Parathyroid adenoma (tissue), 2 donors: ENCODE measurements around the gene ZBTB20.
A peak's percentile ranks its signal among the peaks of the same experiment; 100 is the strongest.

Experiments
- H2AFZ ChIP-seq: fragments of 300-600 bp; sonication (generic); one replicate; pipeline ENCODE4 v1.7.0; 2017; ENCODE audit warnings: antibody characterized with exemption, mild to moderate bottlenecking
- H3K27ac ChIP-seq: fragments of 300-600 bp; sonication (generic); one replicate; pipeline ENCODE4 v1.7.0; 2017
- H3K27me3 ChIP-seq: fragments of 300-600 bp; sonication (generic); one replicate; pipeline ENCODE4 v1.7.0; 2017; ENCODE audit warnings: low read length; ENCODE audit not compliant: control insufficient read depth, insufficient read depth
- H3K36me3 ChIP-seq: fragments of 300-600 bp; sonication (generic); one replicate; pipeline ENCODE4 v1.7.0; 2017; ENCODE audit warnings: low read length; ENCODE audit not compliant: control insufficient read depth, insufficient read depth
- H3K4me1 ChIP-seq: fragments of 300-600 bp; sonication (generic); one replicate; pipeline ENCODE4 v1.7.0; 2017; ENCODE audit warnings: control low read depth
- H3K4me2 ChIP-seq: fragments of 300-600 bp; sonication (generic); one replicate; pipeline ENCODE4 v1.7.0; 2017; ENCODE audit warnings: low read length
- H3K4me3 ChIP-seq: fragments of 300-600 bp; sonication (generic); one replicate; pipeline ENCODE4 v1.7.0; 2017; ENCODE audit warnings: low read depth, low read length
- H3K79me2 ChIP-seq: fragments of 300-600 bp; sonication (generic); one replicate; pipeline ENCODE4 v1.7.0; 2017; ENCODE audit warnings: control low read depth
- H3K9ac ChIP-seq: fragments of 300-600 bp; sonication (generic); one replicate; pipeline ENCODE4 v1.7.0; 2017; ENCODE audit warnings: mild to moderate bottlenecking
- H3K9me3 ChIP-seq: fragments of 300-600 bp; sonication (generic); one replicate; pipeline ENCODE4 v1.7.0; 2017; ENCODE audit warnings: low read length; ENCODE audit not compliant: control insufficient read depth
- TF ChIP-seq, protein P1 (sequence below): fragments of 300-600 bp; sonication (generic); IDR thresholded peaks from one replicate; pipeline ENCODE4 v1.7.0; 2017; ENCODE audit warnings: antibody characterized with exemption, mild to moderate bottlenecking
- donor health status: primary hyperparathyroidism.

Gene ZBTB20

GRCh38 chr3:115071166-115071565, 75.9 kb downstream of the ZBTB20 start:
- H3K27me3 ChIP-seq = no peaks in the 10 kb centered on the region
- no peak overlapping the region for H3K9ac ChIP-seq
- TF ChIP-seq, protein P1, sequence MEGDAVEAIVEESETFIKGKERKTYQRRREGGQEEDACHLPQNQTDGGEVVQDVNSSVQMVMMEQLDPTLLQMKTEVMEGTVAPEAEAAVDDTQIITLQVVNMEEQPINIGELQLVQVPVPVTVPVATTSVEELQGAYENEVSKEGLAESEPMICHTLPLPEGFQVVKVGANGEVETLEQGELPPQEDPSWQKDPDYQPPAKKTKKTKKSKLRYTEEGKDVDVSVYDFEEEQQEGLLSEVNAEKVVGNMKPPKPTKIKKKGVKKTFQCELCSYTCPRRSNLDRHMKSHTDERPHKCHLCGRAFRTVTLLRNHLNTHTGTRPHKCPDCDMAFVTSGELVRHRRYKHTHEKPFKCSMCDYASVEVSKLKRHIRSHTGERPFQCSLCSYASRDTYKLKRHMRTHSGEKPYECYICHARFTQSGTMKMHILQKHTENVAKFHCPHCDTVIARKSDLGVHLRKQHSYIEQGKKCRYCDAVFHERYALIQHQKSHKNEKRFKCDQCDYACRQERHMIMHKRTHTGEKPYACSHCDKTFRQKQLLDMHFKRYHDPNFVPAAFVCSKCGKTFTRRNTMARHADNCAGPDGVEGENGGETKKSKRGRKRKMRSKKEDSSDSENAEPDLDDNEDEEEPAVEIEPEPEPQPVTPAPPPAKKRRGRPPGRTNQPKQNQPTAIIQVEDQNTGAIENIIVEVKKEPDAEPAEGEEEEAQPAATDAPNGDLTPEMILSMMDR = no peak
- H3K79me2 ChIP-seq = peaks cover 11% of the 10 kb centered on the region
- no peaks in the 10 kb centered on the region for H3K4me1 ChIP-seq
- H3K27ac ChIP-seq = peak overlapping the region; percentile 5
- no peak overlapping the region for H3K4me3 ChIP-seq
- H3K9me3 ChIP-seq = no peaks in the 10 kb centered on the region
- H3K4me2 ChIP-seq = no peak overlapping the region
- H2AFZ ChIP-seq = no peak overlapping the region
- no peaks in the 10 kb centered on the region for H3K36me3 ChIP-seq

GRCh38 chr3:115068799-115069198, 78.3 kb downstream of the ZBTB20 start:
- Histone ChIP-seq H3K9me3 (no peaks in the 10 kb centered on the region), H3K9ac (no peak overlapping the region), H3K27ac (no peak overlapping the region), H3K4me2 (no peak overlapping the region), H3K27me3 (no peaks in the 10 kb centered on the region), H2AFZ (no peak overlapping the region), H3K79me2 (peaks cover 8% of the 10 kb centered on the region), H3K4me3 (no peak overlapping the region), H3K36me3 (no peaks in the 10 kb centered on the region), H3K4me1 (no peaks in the 10 kb centered on the region)
- TF ChIP-seq, protein P1 = no peak

DNA sequence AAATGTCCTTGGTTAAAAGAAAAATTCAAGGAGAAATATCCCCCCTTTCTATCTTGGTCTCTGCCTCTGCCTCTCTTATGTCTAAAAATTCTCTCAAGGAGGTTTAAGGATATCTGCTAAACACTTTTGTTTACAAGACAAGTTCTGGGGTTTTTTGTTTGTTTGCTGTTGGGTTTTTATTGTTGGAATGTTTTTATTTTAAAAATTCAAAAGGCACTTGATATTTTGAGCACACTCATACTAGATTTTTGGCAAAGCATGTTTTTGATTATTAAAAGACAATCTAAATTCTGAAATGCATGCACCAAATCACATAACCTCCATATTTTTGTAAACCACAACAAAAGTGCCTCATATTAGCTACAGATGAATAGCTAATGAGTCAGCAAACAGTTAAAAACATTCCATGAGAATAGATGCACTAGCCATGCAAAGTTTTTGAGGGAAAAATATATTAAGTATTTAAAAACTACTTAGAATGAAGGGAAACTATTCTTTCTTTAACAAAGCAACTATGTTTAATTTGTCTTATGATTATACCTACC, 84.6 kb downstream of the ZBTB20 start:
- TF ChIP-seq, protein P1 = no peak
- H3K9me3 ChIP-seq = no peaks in the 10 kb centered on the region
- no peak overlapping the region for H3K4me2 ChIP-seq
- H3K4me1 ChIP-seq = no peaks in the 10 kb centered on the region
- H3K27me3 ChIP-seq = no peaks in the 10 kb centered on the region
- H3K27ac ChIP-seq = no peak overlapping the region
- no peak overlapping the region for H2AFZ ChIP-seq
- H3K9ac ChIP-seq = no peak overlapping the region
- H3K36me3 ChIP-seq = no peaks in the 10 kb centered on the region
- peaks cover 3% of the 10 kb centered on the region for H3K79me2 ChIP-seq
- H3K4me3 ChIP-seq = no peak overlapping the region

DNA sequence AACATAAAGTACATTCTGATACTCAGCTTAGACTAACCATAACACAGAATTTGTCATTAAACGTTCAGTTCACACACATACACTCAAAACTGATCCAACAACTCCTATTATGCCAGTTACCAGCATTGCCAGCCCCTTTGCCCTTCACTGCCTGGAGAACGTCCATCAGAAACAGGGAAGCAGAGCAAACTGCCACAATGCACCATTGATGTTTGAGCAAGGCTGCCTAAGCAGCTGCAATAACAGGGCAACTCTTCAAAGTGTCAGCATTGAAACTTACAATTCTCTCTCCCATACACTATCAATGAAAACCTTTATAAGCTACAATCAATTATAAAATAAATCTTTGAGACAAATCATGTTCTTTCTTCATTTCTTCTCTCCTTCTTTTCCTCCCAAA, 85.1 kb downstream of the ZBTB20 start:
- Histone ChIP-seq H3K27me3 (no peaks in the 10 kb centered on the region), H2AFZ (no peak overlapping the region), H3K9ac (no peak overlapping the region), H3K79me2 (peaks cover 3% of the 10 kb centered on the region), H3K9me3 (no peaks in the 10 kb centered on the region), H3K36me3 (no peaks in the 10 kb centered on the region), H3K4me2 (no peak overlapping the region), H3K27ac (no peak overlapping the region), H3K4me3 (no peak overlapping the region), H3K4me1 (no peaks in the 10 kb centered on the region)
- TF ChIP-seq, protein P1 = no peak

- H3K9ac ChIP-seq = no peak overlapping the region
- H3K36me3 ChIP-seq = no peaks in the 10 kb centered on the region
- H3K79me2 ChIP-seq = no peaks in the 10 kb centered on the region
- H3K4me3 ChIP-seq = no peak overlapping the region
- no peaks in the 10 kb centered on the region for H3K4me1 ChIP-seq
- no peak overlapping the region for H3K4me2 ChIP-seq
- no peak overlapping the region for H3K27ac ChIP-seq
- H3K27me3 ChIP-seq = no peaks in the 10 kb centered on the region
- H3K9me3 ChIP-seq = no peaks in the 10 kb centered on the region
- TF ChIP-seq, protein P1 = no peak
- H2AFZ ChIP-seq = no peak overlapping the region
Observed at GRCh38 chr3:115052906-115053305, 94.2 kb downstream of the ZBTB20 start.
